ENCODE measurements around the gene GOLGA8K.
"Not testable (repeated sequence)": the region's sequence is repeated elsewhere in the genome, so short reads cannot be mapped to it uniquely, and the experiment has no call there.

The GOLGA8K gene

GRCh38 chr15:32352748-32353147, 50.3 kb downstream of the GOLGA8K start:
- not testable (repeated sequence) for DNase-seq (ENCODE audit: low read depth)

- DNase-seq (ENCODE audit: low read depth): not testable (repeated sequence)
Observed at GRCh38 chr15:32350563-32351220, 52.4 kb downstream of the GOLGA8K start.

- not testable (repeated sequence) for DNase-seq (ENCODE audit: low read depth)
Observed at GRCh38 chr15:32347037-32347436, 56.1 kb downstream of the GOLGA8K start.

GRCh38 chr15:32345978-32346547, 57.0 kb downstream of the GOLGA8K start:
- DNase-seq (ENCODE audit: low read depth): not testable (repeated sequence)

- not testable (repeated sequence) for DNase-seq (ENCODE audit: low read depth)
Observed at GRCh38 chr15:32343921-32344320, 59.2 kb downstream of the GOLGA8K start.

All from activated T-cell treated with anti-CD3 and anti-CD28 coated beads for 24 hours (primary cell).